GM10248 (cell line): ENCODE results near the gene PSMB3.
"Not testable (repeated sequence)": the region's sequence is repeated elsewhere in the genome, so short reads cannot be mapped to it uniquely, and the experiment has no call there.

Source experiments
- CTCF ChIA-PET: fragments of 300-600 bp; sonication (Branson Sonifier 250); formaldehyde crosslinking; extraction: SDS; loops from one replicate; lab custom pipeline; 2021; ENCODE audit warnings: antibody characterized with exemption; lab: Yijun Ruan, JAX
- POLR2A ChIA-PET: fragments of 350-650 bp; sonication (Branson Sonifier 250); formaldehyde crosslinking; extraction: SDS; loops from one replicate; lab custom pipeline; 2020; ENCODE audit warnings: antibody characterized with exemption; lab: Yijun Ruan, JAX
- DNase-seq: peaks from one replicate; pipeline ENCODE4 v3.0.0; 2012; ENCODE audit errors: extremely low spot score
- TF ChIP-seq, protein P1 (sequence below): IDR thresholded peaks from 2 replicates; pipeline ENCODE4 v1.5.1; 2012; ENCODE audit warnings: mild to moderate bottlenecking, low read depth; ENCODE audit errors: extremely low read depth, missing control alignments, control extremely low read depth

The PSMB3 gene

DNA sequence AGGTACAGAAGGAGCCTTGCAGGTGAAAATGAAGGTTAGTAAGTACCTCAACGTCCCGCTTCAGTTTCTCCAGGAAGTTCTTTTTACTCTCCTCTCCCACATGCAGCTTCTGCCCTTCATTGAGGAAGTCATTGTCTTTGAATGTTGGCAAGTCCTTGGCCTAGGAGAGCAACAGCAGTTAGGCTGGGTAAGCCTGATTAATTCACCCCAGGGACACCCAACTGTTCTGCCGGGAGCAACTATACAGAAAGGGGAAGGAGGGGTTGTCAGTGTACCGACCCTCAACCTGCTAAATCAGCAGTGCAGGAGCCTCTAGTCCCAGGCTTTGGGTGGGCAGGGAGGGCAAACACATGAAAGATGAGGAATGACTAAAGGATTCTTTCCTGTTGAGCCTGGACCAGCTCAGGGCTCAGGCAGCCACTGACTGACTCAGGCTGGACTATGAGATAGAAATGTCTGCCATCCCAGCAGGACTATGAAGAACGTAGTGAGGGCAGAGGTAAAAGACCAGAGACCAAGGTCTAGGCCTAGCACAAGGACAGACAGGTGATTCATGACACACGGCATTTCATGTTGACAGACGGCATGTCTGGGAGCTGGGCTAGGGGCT, 25.2 kb downstream of the PSMB3 start:
- CTCF ChIA-PET = interaction anchor here (0.7 to 0.9 kb wide), 2 partner anchors 9 to 16 kb away, joined by 3 to 4 read pairs; no protein-coding TSS in a partner anchor
- TF ChIP-seq, protein P1, sequence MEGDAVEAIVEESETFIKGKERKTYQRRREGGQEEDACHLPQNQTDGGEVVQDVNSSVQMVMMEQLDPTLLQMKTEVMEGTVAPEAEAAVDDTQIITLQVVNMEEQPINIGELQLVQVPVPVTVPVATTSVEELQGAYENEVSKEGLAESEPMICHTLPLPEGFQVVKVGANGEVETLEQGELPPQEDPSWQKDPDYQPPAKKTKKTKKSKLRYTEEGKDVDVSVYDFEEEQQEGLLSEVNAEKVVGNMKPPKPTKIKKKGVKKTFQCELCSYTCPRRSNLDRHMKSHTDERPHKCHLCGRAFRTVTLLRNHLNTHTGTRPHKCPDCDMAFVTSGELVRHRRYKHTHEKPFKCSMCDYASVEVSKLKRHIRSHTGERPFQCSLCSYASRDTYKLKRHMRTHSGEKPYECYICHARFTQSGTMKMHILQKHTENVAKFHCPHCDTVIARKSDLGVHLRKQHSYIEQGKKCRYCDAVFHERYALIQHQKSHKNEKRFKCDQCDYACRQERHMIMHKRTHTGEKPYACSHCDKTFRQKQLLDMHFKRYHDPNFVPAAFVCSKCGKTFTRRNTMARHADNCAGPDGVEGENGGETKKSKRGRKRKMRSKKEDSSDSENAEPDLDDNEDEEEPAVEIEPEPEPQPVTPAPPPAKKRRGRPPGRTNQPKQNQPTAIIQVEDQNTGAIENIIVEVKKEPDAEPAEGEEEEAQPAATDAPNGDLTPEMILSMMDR = no peak
- no peak for DNase-seq
- POLR2A ChIA-PET = no interaction called here

DNA sequence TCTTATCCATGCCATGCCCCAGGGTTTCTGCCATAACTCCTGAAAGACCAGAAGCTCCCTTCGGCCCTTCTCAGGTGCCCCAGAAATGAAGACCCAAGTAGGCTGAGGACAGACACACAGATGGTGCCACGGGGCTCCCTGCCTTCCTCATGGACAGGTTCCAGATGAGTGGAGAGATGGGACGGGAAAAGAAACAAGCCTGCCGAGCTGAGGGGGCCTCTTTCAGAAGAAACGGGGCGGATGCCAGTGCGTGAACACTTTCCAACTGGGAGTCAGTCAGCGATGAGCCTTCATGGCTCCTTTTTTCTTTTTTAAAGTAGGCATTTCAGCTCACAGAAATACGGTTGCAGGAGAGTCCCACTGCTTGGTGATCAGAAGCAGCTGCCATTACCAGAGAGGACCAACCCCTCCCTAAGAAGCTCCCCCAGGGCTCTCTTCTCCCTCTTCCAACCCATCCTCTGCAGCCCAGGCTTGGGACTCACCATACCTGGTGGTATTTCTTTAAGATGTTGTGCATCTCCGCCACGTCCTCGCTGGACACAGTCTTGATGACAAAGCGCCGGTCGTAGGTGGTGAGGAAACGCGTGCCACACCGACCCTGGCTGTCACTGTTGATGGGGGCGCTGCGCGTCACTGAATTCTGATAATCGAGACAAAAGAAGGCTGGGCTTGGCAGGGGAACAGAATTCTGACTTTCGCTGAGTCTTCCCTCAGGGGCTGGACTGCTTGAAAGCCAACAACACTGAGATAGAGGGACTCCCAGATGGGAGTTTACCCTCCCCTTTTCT, 27.6 kb downstream of the PSMB3 start:
- TF ChIP-seq, protein P1 = no peak
- ChIA-PET CTCF (interaction anchor here (1.0 to 1.3 kb wide), 2 partner anchors 18 to 21 kb away, joined by 3 read pairs; no protein-coding TSS in a partner anchor), POLR2A (no interaction called here)
- DNase-seq = no peak

DNA sequence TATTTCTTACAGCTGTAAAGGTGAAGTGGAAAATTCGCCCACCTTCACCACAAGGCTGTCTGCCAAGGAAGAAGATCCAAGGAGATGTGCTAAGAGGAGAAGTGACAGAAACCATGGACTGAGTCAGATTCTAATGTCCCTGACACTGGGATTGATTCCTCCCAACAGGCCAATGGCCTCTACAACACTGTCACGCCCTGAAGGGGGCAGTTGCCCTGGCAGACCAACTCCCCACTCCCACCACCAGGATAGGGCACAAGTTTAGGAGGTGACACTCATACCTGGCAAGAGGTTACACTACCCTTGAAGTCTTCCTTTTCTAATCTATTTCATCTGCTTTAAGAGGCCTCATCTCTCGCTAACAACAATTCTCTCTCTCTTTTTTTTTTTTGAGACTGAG, 30.7 kb downstream of the PSMB3 start:
- no peak for DNase-seq
- ChIA-PET POLR2A (no interaction called here), CTCF (no interaction called here)
- TF ChIP-seq, protein P1 = no peak

DNA sequence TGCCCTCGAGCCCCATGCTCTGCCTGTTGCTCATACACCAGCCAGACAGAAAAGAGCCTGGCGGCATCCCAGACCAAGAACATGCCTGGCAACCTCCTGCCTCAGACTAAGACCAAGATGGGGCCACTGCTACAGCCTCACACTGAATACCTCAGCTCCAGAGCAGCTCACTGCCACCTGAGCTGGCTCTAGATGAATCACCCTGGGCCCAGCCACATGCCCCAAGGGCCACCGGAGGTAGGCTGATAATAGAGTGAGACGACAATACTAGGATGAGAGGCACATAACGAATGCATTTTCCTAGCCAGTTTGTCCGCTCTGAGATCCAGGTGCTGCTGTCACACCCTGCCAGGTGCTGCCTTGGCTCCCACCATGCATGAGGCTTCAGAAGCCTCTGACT, 33.8 kb downstream of the PSMB3 start:
- CTCF ChIA-PET = interaction anchor here (1.4 kb wide), 1 partner anchor 8 kb away, joined by 3 read pairs; no protein-coding TSS in a partner anchor
- no peak for DNase-seq
- TF ChIP-seq, protein P1 = no peak
- POLR2A ChIA-PET = no interaction called here

DNA sequence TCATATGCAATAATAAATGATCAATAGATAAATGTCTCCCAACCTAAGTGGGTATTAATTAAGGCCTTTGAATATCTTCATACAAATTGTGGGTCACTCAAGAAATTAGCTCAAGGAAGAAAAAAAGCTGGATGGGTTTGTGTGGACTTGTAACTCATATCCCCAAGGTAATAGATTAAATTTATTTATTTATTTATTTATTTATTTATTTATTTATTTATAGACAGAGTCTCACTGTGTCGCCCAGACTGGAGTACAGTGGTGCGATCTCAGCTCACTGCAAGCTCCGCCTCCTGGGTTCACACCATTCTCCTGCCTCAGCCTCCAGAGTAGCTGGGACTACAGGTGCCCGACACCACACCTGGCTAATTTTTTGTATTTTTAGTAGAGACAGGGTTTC, 35.5 kb downstream of the PSMB3 start:
- CTCF ChIA-PET = interaction anchor here (1.5 kb wide), 1 partner anchor 14 kb away, joined by 3 read pairs; no protein-coding TSS in a partner anchor
- DNase-seq, POLR2A ChIA-PET: not testable (repeated sequence)

DNA sequence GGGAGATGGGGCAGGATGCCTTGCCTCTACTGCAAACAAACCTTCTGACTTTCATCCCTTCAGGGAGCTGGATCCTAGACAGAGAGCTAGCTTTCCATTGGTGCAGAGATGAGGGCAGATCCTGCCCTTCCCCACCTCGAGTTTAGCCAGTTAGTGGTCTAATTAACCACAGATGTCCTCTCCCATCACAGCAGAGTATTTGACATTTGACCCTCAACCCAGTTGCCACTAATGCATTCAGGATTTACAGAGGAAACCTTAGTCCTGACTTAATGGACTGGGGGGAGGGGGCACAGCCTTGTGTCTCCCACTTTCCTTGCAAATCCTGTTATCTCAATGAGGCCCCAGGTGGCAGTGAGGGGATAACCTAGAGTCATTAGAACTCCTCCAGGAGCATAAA, 36.6 kb downstream of the PSMB3 start:
- CTCF ChIA-PET = no interaction called here
- DNase-seq = no peak
- TF ChIP-seq, protein P1 = no peak
- POLR2A ChIA-PET = no interaction called here

DNA sequence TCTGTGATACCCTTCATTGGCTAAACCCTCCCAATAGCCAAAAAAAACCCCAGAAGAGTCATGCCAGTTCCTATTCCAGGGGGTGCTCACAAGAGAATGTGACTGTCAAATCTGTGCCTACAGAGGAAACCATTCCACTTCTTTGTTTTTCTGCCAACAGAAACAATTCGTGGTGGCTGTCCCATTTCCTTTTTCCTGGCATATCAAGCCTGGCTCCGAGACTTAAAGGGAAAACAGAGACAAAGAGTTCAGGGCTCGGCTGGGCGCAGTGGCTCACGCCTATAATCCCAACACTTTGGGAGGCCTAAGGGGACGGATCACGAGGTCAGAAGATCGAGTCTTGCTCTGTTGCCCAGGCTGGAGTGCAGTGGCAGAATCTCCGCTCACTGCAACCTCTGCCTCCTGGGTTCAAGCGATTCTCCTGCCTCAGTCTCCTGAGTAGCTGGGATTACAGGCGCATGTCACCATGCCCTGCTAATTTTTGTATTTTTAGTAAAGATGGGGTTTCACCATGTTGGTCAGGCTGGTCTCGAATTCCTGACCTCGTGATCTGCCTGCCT, 37.7 kb downstream of the PSMB3 start:
- CTCF ChIA-PET = not testable (repeated sequence)

More for the DNA sequence above, 37.7 kb downstream of the PSMB3 start:
- POLR2A ChIA-PET, DNase-seq: not testable (repeated sequence)
